NCI-H748 (cell line): ENCODE measurements around the gene KRT72.

Experiments
- DNase-seq: peaks from one replicate; lab custom pipeline; 2025; ENCODE audit not compliant: unreplicated experiment; lab: John Stamatoyannopoulos, UW

Gene KRT72

DNA sequence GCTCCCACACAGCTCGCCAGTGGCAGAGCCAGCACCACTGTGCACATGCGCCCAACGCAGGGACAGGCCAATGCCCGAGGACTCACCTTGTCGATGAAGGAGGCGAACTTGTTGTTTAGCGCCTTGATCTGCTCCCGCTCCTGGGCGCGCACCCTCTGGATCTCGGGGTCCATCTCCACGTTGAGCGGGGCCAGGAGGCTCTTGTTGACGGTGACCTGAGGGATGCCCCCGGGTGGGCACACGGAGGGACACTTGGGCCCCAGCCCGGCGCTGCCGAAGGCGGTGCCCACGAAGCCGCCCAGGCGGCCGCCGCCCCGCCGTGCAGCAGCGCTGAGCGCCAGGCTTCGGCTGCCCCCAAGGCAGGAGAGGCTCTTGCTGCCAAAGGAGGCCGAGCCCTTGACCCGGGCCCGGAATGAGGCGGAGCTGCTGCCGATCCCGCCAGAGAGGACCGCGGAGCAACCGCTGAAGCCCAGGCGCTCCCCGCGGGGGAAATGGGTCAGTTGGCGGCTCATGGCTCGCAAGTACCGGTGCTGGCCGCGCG lies at the start of gene KRT72:
Gene KRT72 (minus strand): TSS at position 523 of the 541 bp plus-strand sequence. CDS start 11 bp downstream, at position 512.
- no peak for DNase-seq

DNA sequence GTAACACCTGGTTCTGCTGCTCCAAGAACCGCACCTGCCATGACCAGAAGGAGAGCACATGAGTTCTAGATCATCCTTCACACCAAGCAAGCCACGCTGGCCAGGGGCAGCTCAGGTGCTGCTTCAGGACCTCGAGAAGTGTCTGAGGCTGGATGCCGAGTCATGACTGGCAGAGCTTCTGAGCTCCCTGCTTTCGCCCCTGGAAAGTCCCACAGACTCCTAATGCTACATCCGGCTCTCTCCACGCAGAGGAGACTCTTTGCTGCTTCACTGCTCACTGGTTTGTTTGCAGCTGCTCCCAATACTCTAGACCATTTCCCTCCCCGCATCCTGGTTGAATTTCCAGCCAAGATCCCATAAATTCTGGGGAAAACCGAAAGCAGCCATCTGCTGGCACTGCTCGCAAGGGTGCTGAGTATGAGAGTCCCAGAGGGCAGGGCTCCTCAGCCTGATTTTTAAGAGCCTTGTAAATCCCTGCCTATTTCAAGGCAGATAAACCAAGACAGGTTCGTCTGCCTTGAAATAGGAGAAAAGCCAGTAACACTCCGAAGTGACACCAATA lies 49.3 kb upstream of the KRT72 start:
- DNase-seq = no peak

GRCh38 chr12:52649066-52649465 lies 47.8 kb upstream of the KRT72 start:
- no peak for DNase-seq

DNA sequence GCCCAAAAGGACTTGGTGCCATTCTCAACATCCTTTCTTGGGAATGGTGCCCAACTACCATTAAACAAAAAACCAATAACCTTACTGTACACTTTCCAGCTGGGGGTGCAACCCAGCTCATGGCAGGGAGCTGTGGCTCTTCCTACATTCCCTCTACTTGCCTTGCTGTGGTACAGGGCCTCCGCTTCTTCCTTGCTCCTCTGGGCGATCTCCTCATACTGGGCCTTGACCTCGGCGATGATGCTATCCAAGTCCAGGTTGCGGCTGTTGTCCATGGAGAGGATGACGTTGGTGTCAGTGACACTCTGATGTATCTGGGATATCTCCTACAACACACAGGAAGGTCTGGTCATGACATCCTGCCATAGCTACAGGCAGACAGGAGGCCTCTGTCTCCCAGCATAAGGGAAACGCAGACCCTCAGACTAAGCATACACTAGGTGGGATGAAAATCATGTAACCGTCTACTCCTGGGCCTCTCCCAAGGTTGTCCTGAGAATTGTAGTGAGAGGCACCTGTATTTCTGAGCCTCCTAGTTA lies 46.8 kb upstream of the KRT72 start:
- no peak for DNase-seq

DNA sequence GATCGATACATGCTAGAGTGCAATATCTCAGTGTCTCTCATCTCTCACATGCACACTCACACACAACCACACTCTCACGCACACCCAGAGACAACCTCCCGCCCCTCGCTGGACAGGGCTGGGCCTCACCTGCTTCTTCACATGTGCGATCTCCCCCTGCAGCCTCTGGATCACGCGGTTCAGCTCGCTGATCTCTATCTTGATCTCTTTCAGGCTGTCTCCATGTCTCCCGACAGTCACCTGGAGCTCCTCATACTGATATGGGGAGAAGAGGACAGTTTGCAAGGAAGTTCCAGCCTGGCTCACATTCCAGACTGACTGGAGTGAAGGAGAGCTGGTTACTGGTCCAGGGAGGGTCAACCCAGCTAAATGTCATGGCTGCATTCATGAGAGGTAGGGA lies 46.3 kb upstream of the KRT72 start:
- no peak for DNase-seq

GRCh38 chr12:52646613-52647012 lies 45.4 kb upstream of the KRT72 start:
- DNase-seq = no peak

- DNase-seq = no peak
These were observed 44.7 kb upstream of the KRT72 start for GRCh38 chr12:52645982-52646381.

- no peak for DNase-seq
These were observed 44.0 kb upstream of the KRT72 start for GRCh38 chr12:52645120-52645761.

DNA sequence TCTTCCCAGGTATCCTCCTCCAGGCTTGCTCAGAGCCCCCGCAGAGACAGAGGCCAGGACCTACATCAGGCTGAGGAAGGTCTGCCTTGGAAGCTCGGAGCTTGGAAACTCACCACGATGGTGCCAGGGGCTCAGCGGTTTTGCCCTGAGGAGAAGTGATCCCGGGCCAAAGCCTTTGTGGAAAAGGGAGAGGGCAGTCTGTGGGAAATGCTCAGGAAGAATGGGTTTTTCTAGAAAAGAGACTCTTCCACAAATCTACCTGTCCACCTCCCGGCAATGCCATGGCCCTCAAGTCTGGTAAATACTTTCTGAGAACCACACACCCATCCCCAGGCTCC lies 42.8 kb upstream of the KRT72 start:
- DNase-seq = no peak

- no peak for DNase-seq
These were observed 42.2 kb upstream of the KRT72 start for GRCh38 chr12:52643233-52644077.

DNA sequence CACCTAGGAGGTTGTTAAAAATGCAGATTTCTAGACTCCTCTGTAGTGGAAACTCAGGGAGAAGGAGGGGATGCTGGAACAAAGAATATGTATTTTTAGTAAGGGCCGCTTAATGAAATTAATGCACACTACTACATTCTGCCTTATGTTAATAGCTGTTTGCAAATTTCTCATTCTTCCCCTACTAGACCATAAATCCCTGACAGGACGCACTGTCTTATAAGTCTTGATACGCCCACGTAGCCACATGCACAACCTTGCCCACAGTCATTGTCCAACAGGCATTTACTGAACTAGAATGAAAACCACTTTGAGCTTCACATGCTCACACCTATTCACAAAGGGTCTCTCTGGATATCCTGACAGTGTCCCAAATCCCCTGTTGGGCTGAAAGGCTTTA lies 40.2 kb upstream of the KRT72 start:
- DNase-seq = no peak

- DNase-seq = no peak
These were observed 36.0 kb upstream of the KRT72 start for GRCh38 chr12:52637299-52637698.

GRCh38 chr12:52636592-52637258 lies 35.5 kb upstream of the KRT72 start:
- DNase-seq = no peak

- no peak for DNase-seq
These were observed 34.9 kb upstream of the KRT72 start for GRCh38 chr12:52636189-52636588.

- DNase-seq = peak; percentile 14
These were observed 33.2 kb upstream of the KRT72 start for GRCh38 chr12:52634266-52635056.

DNA sequence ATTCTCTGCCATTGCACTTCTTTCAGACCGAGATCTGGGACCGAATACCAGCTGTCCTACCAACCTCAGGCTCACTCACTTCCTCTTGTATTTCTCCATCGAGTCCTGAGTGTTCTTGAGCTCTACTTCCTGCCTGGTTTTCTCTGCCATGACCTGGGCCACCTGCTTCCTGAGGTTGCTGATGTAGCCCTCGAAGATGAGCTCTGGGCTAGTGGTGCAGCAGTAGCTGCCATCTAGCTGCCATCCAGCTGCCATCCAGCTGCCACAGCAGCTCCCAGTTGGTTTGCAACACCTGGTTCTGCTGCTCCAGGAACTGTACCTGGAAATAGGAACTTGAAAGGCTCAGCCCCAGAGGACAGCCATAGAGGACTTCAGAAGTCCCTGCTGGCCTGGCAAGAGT lies 32.1 kb upstream of the KRT72 start:
- DNase-seq = no peak

- no peak for DNase-seq
These were observed 31.4 kb upstream of the KRT72 start for GRCh38 chr12:52632656-52633055.

DNA sequence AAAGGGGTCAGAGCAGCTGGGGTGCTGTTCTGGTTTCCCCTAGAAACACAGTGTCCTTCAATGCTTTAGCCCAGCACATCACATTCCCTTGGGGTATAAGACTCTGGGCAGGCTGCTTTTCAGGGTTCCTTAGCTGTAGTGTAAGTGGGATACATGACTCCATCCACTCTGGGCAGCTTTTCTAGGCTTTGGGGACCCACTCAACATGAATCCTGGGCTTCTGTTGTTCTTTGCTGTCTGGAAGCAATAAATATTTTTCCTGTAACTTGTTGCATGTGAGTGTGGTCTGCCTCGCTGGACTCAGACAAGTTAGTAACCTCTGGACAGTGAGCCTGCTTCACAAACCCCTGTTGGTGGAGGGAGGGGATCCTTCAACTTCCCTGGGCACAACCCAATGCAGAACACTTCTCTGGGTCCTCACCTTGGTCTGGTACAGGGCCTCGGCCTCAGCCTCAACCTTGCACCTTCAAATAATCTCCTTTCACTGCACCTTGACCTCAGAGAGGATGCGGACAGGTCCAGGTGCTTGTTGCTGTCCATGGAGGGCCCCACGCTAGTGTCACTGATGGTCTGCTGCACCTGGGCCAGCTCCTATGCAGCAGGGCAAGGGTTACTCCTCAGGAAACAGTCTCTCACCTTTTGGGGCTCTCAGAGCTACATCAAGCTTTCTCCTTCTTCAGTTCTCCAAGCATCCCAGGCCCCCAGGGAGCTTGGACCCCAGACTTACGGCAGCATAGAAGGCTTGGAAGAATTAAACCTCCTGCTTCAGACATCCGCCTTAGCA lies 30.6 kb upstream of the KRT72 start:
- no peak for DNase-seq

DNA sequence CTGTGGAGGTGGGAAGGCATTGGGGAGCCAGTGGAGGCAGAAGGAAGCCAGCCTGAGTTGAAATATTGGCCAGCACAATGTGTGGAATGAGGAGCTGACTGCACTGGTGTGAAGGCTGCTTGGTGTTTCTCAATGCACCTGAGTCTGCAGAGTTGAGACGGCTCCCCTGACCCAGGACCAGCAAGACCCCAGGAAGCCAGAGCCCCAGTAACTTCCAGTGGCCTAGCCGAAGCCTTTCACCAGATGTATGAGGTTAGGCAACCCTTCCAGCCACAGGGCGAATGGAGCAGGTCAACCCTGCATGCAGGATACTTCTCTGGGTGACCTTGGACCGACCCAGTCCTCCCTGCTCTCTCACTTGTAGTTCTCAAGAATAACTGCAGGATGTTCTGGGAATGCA lies 30.0 kb upstream of the KRT72 start:
- no peak for DNase-seq
